Measurements from ENCODE around the gene LINGO1.

LINGO1 gene

DNA sequence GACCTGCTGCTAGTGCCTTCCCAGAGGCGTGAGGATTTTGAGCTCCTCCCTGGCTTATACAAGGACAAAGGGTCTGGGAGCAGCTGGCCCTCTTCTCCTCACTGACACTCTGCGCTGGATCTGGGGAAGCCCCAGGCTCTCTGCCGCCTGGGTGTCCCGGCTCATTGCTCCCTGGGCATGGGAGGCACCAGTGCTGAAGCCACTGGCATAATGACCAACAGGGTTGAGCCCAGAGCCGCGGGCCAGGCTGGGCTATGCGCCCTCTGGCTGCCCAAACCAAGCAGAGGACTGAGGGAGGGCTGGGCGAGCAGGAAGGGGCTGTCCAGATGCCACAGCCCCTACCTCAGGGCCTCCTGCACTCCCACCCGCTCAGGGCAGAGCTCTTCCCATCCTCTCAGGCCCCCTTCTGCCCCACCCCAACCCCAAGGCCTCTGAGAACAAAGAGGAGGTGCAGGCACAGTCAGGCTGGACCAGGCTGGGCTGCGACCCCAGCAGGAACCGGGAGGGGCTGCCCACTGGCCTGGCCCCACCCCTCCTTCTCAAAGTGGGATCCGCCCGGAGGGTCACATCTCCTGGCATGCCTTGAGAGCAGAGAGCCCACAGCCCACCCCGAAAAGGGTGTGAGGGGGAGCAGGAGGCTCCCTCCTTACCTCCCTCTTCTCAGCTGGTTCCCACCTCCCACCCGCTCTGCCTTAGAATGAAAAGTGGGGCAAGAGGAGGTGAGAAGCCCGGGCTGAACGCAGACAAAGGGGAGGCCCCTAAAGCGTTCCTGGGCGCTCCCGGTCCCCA, 1.6 kb downstream of the LINGO1 start:
- no peak for DNase-seq

DNA sequence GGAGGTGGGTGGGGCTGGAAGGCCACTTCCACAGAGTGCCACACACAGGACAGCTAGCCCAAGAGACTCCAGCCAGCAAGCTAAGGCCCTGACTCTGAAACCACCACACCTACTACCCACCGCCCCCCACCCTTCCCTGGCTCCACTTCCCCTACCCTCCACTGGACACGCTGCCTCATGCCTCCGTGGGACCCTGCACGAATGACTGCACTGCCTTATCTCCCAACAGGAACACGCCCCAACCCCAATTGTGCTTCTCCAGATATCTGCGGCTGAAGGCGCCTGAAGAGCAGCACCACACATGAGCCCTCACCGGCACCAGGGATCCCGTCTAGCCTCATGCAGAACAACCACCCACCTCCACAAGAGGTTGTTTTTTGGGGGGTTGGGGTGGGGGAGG, 2.7 kb downstream of the LINGO1 start:
- no peak for DNase-seq

DNA sequence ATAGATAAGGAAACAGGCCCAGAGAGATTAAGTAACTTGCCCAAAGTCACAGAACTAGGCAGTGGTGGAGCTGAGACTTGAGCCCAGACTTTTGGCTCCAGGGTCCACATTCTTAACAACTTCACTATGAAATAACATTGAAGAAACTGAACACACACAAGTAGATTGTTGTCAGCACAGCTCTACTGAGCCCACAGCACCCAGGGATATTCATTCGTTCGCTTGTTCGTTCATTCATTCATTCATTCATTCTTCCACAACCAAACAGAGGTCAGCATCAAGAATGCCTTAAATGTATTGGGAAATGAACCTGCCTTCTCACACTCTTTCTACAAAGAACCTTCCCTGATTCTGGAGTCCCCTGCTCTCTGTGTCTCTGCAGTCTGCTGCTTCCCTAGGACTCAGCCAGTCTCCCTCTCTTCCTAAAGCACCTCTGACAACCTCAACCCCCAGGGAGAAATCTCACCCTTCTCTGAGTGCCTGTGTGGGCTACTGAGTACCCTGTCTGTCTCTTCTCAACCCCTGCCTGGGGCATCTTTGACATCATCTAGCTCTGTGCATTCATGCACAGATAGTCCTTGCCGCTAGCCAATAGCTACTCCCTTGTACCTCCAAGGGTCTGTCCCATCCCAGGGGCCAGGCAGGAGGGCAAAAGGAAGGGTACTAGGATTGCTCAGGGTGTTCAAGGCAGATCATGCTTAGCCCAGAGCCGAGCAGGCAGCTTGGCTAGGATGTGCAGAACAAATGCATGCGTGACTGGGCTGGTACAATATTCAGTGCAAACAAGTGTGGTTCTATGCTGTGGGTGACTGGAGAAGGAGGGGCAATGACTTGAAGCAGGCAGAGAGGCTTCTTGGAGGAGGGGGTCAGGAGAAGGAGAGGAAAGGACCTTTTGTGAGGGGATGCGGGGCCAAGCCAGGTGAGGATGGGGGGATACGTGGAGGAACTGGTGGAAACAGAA, 3.4 kb downstream of the LINGO1 start:
- DNase-seq, result no peak

DNA sequence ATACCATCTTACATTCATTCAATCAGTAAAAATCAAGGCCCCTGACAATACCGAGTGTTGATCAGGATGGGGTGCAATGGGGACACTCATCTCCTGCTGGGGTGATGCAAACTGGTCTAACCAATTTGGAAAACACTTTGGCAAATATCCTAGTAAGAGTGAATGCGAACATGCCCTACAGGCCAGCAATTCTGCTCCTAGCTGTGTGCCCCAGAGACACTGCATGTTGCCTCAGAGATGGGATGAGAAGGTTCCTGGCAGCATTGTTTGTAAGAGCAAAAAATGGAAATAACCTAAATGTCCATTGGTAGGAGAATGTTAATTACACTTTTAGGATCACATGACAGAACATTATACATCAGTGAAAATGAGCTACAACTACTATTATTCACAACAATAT, 4.7 kb downstream of the LINGO1 start:
- no peak for DNase-seq

DNA sequence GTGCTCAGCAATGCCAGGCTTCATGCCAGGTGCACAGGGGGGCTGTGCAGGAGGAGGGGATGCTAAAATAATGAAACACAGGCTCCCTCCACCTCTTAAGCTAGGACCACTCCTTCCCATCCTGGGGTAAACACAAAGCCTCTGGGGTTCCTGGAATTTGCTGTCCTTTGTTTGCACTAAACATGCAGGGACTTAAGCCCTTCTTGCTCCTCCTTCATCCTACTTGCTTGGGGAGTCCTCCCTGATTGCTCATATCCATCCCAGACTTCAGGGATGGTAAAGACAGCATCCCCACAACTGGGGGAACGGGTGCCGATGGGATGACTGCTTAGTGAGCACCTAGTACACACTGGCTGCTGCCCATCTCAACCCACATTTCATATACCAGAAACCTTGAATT, 5.1 kb downstream of the LINGO1 start:
- DNase-seq, result no peak

GRCh38 chr15:77627067-77627466, 5.6 kb downstream of the LINGO1 start:
- no peak for DNase-seq

DNA sequence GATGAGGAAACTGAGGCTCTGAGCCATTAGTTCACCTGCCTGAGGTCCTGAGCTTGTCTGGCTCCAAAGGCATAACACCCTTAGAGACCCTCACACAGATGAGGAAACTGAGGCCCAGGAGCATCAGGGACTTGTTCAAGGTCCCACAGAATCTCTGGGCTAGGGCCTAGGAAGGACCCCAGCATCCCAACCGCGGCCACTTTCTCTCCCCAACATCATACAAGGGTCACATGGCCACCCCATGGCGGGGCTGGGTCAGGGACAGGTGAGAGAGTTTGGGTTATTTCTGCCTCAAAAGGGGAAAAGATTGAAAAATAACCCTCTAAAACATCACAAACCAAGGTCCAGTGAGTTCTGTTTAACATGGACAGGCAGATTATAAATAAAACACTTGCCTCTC, 6.7 kb downstream of the LINGO1 start:
- DNase-seq, result no peak

DNA sequence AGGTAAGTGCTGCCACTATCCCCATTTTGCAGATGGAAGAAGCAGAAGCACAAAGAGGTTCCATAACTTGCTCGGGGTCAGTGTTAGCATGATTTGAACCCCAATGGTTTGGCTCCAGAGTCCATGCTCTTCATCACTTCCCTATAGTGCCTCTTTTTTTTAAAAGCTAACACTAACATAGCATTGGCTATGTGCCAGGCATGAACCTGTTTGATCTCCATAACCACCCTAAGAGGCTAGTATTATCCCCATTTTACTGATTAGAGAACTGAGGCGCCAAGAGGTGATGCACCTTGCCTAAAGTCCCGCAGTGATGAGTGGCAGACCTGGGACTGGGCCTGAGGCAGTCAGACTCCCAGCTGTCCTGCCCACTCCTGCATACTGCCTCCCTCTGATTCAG, 7.3 kb downstream of the LINGO1 start:
- no peak for DNase-seq

GRCh38 chr15:77624868-77625267, 7.8 kb downstream of the LINGO1 start:
- DNase-seq, result no peak

- DNase-seq, result no peak
Observed at GRCh38 chr15:77623755-77624524, 8.8 kb downstream of the LINGO1 start.

DNA sequence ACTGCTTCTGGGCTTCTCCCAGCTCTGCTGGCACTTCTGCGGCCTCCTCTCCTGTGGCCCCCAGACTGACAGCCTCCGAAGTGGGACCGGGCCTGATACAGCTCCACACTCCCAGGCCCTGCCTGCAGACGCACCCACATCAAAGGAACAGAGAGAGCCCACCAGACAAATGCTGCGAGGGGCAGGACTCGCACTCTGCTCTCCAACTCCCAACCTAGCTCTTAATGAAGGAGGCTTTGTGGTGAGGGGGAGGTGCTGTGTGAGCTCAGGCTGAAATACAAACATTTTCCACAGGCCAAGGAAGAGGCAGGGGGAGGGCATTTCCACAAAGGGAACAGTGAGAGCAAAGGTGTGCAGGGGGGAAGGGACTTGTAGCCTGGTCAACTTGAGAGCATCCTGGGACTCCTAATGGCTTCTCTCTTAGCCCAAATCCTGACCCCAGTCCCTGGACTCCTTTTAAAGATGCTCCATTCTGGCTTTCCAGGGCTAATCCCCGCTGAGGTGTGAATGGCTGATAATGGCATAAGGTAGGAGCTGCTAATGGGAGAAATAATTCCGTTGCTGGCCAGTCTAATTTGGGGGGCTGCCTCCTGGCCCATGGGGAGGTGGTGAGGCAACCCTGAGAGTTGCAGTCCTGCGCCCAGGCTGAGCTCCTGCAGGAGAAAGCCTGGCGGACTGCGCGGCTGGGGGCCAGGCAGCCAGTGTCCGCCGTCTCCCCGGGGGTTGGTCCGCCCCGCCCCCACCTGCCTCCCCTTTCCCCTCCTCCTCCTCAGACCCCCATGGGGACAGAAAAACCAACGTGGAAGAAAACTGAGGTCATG, 9.6 kb downstream of the LINGO1 start:
- DNase-seq, result no peak

DNA sequence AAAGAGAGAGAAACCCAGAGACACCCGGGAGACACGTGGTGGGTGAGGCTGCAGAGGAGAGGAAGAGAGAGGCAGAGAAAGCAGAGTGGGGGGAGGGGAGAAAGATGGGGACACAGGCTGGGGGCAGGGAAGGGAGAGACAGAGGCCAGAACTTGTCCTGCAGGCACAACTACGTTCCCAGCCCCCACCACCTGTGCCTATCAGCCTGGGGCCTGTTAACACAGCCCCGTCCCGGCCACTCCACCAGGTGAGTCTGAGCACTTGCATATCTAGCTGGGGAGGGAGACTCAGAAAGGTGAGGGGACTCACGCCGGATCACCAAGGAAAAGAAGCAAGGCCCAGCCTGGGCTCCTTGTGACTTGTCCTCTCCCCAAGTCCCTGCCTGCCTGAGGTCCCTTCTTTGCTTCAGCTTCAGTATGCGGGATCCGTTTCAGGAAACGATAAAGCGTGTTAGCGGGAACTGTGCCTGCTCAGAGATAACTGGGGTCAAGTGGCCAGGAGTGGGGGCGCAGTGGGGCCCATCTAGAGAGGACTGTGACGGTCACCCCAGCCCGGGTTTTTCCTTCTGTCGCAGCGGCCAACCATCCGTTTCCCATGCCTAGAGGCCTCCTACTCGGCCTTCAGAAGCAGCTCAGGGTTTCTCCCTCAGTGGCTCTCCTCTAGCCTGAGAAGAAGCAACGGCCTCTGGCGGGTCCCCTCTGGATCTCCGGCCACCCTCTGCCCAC, 10.3 kb downstream of the LINGO1 start:
- DNase-seq, result no peak

GRCh38 chr15:77621847-77622208, 10.9 kb downstream of the LINGO1 start:
- no peak for DNase-seq

- DNase-seq, result no peak
Observed at GRCh38 chr15:77620960-77621647, 11.6 kb downstream of the LINGO1 start.

DNA sequence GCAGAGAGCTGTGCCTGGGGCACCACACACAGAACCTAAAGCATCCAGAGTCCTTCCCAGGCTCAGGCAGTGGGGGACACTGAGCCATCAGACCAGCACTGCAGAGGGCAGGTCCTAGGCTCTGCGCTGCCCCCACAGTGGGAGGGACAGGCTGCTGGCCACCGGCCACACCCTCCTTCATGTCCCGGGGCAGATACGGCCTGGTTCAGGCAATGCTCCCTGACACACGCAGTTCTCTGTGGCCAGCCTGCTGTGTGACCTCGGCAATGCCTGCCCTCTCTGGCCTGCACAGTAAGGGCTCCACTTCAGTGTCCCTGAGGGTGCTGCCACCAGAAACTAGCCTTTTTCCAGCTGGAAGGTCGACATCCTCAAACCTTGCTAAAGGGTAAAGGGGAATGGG, 12.4 kb downstream of the LINGO1 start:
- DNase-seq, result no peak

DNA sequence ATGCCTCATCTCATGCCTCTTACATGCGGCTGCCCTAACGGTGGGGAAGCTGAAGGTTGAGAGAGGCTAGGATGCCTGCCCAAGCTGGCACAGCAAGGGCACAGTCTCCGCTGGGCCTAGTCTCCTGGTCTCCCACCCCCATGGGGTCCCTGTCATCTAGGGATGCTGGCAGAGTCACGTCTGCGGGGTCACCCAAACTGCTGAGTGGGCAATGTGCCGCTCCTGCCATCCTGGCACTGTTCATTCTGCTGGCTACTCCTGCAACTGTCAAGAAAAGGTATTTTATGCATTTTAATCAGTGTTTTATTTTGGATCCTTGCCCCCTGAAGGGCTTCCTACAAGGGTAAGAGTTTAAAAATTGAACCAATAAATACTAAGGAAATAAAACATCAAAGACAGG, 12.8 kb downstream of the LINGO1 start:
- no peak for DNase-seq

DNA sequence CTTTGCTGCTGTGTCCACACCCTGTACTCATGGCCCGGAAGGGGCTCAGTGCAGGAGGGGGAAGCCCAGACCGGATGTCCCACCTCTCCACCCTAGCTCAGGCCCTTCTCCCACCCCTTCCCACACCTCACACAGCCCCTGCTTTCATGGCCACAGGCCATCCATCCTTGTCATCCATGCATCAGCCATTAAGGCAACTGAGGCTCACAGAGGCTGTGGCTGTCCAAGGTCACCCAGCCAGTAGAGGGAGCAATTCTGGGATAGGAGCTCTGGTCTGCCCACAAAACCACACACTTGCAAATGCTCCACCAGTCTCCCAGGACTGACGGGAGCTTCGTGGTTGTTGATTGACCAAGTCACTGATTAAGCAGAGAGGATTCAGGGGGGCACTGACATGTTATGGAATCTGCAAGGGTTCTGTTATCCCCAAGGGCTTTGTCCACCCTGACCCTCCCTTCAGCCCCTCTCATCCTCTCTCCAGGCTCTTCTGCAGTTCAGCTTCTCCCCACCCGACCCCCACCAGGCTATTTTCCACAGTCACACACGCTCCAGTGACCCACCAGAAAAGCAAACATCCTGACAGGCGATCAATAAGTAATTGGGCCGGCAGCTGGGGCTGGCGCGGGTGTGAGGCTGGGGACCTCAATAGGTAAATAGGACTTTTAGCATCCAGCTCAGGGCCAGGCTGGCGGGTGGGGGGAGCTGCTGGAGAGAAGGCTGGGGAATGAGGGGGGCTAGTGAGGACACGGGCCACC, 15.1 kb downstream of the LINGO1 start:
- no peak for DNase-seq

DNA sequence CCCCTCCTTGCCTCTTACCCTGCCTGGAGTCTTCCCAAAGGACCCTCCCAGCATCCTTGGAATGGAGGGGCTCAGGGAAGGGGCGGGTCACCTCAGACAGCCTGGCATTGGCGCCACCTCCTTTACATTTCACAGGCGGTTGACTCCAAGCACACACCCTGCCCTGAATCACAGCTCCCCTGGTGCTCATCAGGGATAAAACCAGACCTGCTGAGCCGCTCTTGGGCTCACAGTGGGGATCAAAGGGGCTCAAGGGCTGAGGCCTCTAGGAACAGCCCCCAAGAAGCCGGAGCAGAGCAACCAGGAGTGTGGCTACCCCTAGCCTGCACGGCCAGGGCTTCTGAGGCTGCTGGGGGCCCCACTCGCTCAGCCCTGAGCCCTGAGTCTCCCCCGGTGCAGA, 16.6 kb downstream of the LINGO1 start:
- no peak for DNase-seq

- no peak for DNase-seq
Observed at GRCh38 chr15:77615472-77615871, 17.2 kb downstream of the LINGO1 start.

- DNase-seq, result no peak
Observed at GRCh38 chr15:77614251-77614806, 18.4 kb downstream of the LINGO1 start.

Measured in CD4-positive, alpha-beta T cell treated with Interleukin-4 for 4 hours (primary cell).